HepG2 (cell line): Measurements from ENCODE around the gene ACER3. TPM values are rescaled to one million over a fixed set of nuclear protein-coding genes. Genes with fewer than 3 reads are reported as not detected.

Experiments
- BRCA1 ChIP-seq: sonication (generic); formaldehyde crosslinking; IDR thresholded peaks from 2 replicates; pipeline ENCODE4 v1.4.0; 2020; ENCODE audit warnings: missing genetic modification reagents
- MIER3 ChIP-seq: IDR thresholded peaks from 2 replicates; pipeline ENCODE4 v1.6.1; 2016; ENCODE audit warnings: missing compliant biosample characterization, borderline replicate concordance
- POLR2G ChIP-seq: fragments of 200-400 bp; formaldehyde crosslinking; IDR thresholded peaks from 2 replicates; pipeline ENCODE4 v1.6.1; 2018; ENCODE audit warnings: mild to moderate bottlenecking, low read depth, low read length, moderate library complexity
- ZMAT3 ChIP-seq: sonication (generic); formaldehyde crosslinking; conservative IDR thresholded peaks from 2 replicates; pipeline ENCODE4 v1.7.0; 2021; ENCODE audit warnings: missing genetic modification reagents
- ZNF556 ChIP-seq: sonication (generic); formaldehyde crosslinking; IDR thresholded peaks from 2 replicates; pipeline ENCODE4 v1.4.0; 2020; ENCODE audit warnings: mild to moderate bottlenecking, missing genetic modification reagents, borderline replicate concordance
- ZNF652 ChIP-seq: IDR thresholded peaks from 2 replicates; pipeline ENCODE4 v1.6.1; 2016; ENCODE audit warnings: low read depth, borderline replicate concordance
- ZNF724P ChIP-seq: sonication (generic); formaldehyde crosslinking; IDR thresholded peaks from 2 replicates; pipeline ENCODE4 v1.8.0; 2022; ENCODE audit warnings: missing genetic modification reagents, borderline replicate concordance
- ZNF75D ChIP-seq: sonication (generic); formaldehyde crosslinking; IDR thresholded peaks from 2 replicates; pipeline ENCODE4 v1.8.1; 2023; ENCODE audit warnings: missing genetic modification reagents, mild to moderate bottlenecking, borderline replicate concordance
- ZNF768 ChIP-seq: sonication (generic); formaldehyde crosslinking; IDR thresholded peaks from 2 replicates; pipeline ENCODE4 v1.4.0; 2020; ENCODE audit warnings: missing genetic modification reagents
- ZNF850 ChIP-seq: sonication (generic); formaldehyde crosslinking; conservative IDR thresholded peaks from 2 replicates; pipeline ENCODE4 v1.9.0; 2021; ENCODE audit warnings: mild to moderate bottlenecking, missing genetic modification reagents
- polyA plus RNA-seq, 8 experiments: library from polyadenylated mRNA; depleted of rRNA in 3 of 8; stranded (reverse) in 7 of 8; unstranded in 1 of 8; fragments of >200 nt; fragmentation: Illumina TruSeq in 4 of 8; extraction: Trizol in 4 of 8; gene quantifications; 2 replicates each; pipeline versions ENCODE4 v1.2.1 to v1.2.3, GENCODE V29; 2011 to 2016; ENCODE audit warnings: low read depth in 4 of 8, missing spikeins in 1 of 8, mixed read lengths in 1 of 8; ENCODE audit not compliant: insufficient read depth in 1 of 8
- total RNA-seq, 5 experiments: library from RNA; depleted of rRNA; stranded (reverse); fragments of >200 nt; fragmentation: Illumina TruSeq; extraction: Trizol; gene quantifications; 2 replicates each; pipeline ENCODE4 v1.2.3, GENCODE V29; 2016; ENCODE audit warnings: low read depth in 1 of 5
- TF ChIP-seq, protein P1 (sequence below): sonication (generic); formaldehyde crosslinking; IDR thresholded peaks from 2 replicates; pipeline ENCODE4 v1.5.0; 2020; ENCODE audit warnings: missing genetic modification reagents
- TF ChIP-seq, protein P2 (sequence below): sonication (generic); formaldehyde crosslinking; IDR thresholded peaks from 2 replicates; pipeline ENCODE4 v1.4.0; 2020; ENCODE audit warnings: missing genetic modification reagents, mild to moderate bottlenecking, borderline replicate concordance
- TF ChIP-seq, protein P3 (sequence below): sonication (generic); formaldehyde crosslinking; IDR thresholded peaks from 2 replicates; pipeline ENCODE4 v1.4.0; 2020; ENCODE audit warnings: mild to moderate bottlenecking, missing genetic modification reagents, borderline replicate concordance
- TF ChIP-seq, protein P4 (sequence below): sonication (generic); formaldehyde crosslinking; conservative IDR thresholded peaks from 2 replicates; pipeline ENCODE4 v1.4.0; 2020; ENCODE audit warnings: mild to moderate bottlenecking, missing genetic modification reagents, moderate library complexity
- TF ChIP-seq, protein P5 (sequence below): sonication (generic); formaldehyde crosslinking; IDR thresholded peaks from 2 replicates; pipeline ENCODE4 v1.8.0; 2022; ENCODE audit warnings: mild to moderate bottlenecking, missing genetic modification reagents

The ACER3 gene
- total and polyA plus RNA-seq, 2 of the 13 experiments (the other 11 are each of a cell fraction or from before 2014, with no cell fraction given): 6.0 to 9.8 TPM

DNA sequence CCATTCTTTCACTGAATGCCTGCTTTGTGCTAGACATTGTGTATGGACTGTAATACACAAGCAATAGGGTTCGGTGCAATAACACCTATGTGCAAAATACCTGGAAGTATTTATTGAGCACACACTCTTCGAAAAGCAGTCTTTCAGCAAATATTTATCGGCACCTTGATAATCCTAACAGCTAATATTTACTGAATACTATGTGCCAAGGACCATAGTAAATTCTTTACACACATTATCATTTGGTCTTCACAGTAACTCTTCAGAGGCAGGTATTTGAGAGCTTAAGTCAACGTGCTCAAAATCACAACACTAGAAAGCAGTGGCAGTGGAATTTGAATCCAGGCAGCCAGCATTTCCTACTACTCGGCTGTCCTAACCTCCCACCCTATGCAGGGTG, 175.7 kb downstream of the ACER3 start (continued):
- TF ChIP-seq ZMAT3: no peak
- no peak; the same call in 1 of the 2 replicates for TF ChIP-seq MIER3
- TF ChIP-seq BRCA1: no peak
- no peak for TF ChIP-seq ZNF768 (CRISPR knock-in tag)
- TF ChIP-seq, protein P1, sequence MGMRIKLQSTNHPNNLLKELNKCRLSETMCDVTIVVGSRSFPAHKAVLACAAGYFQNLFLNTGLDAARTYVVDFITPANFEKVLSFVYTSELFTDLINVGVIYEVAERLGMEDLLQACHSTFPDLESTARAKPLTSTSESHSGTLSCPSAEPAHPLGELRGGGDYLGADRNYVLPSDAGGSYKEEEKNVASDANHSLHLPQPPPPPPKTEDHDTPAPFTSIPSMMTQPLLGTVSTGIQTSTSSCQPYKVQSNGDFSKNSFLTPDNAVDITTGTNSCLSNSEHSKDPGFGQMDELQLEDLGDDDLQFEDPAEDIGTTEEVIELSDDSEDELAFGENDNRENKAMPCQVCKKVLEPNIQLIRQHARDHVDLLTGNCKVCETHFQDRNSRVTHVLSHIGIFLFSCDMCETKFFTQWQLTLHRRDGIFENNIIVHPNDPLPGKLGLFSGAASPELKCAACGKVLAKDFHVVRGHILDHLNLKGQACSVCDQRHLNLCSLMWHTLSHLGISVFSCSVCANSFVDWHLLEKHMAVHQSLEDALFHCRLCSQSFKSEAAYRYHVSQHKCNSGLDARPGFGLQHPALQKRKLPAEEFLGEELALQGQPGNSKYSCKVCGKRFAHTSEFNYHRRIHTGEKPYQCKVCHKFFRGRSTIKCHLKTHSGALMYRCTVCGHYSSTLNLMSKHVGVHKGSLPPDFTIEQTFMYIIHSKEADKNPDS (CRISPR knock-in tag): no peak; the same call in 1 of the 2 replicates
- no peak for TF ChIP-seq ZNF724P
- TF ChIP-seq POLR2G: no peak
- TF ChIP-seq, protein P2, sequence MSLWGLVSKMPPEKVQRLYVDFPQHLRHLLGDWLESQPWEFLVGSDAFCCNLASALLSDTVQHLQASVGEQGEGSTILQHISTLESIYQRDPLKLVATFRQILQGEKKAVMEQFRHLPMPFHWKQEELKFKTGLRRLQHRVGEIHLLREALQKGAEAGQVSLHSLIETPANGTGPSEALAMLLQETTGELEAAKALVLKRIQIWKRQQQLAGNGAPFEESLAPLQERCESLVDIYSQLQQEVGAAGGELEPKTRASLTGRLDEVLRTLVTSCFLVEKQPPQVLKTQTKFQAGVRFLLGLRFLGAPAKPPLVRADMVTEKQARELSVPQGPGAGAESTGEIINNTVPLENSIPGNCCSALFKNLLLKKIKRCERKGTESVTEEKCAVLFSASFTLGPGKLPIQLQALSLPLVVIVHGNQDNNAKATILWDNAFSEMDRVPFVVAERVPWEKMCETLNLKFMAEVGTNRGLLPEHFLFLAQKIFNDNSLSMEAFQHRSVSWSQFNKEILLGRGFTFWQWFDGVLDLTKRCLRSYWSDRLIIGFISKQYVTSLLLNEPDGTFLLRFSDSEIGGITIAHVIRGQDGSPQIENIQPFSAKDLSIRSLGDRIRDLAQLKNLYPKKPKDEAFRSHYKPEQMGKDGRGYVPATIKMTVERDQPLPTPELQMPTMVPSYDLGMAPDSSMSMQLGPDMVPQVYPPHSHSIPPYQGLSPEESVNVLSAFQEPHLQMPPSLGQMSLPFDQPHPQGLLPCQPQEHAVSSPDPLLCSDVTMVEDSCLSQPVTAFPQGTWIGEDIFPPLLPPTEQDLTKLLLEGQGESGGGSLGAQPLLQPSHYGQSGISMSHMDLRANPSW (CRISPR knock-in tag): no peak
- TF ChIP-seq, protein P3, sequence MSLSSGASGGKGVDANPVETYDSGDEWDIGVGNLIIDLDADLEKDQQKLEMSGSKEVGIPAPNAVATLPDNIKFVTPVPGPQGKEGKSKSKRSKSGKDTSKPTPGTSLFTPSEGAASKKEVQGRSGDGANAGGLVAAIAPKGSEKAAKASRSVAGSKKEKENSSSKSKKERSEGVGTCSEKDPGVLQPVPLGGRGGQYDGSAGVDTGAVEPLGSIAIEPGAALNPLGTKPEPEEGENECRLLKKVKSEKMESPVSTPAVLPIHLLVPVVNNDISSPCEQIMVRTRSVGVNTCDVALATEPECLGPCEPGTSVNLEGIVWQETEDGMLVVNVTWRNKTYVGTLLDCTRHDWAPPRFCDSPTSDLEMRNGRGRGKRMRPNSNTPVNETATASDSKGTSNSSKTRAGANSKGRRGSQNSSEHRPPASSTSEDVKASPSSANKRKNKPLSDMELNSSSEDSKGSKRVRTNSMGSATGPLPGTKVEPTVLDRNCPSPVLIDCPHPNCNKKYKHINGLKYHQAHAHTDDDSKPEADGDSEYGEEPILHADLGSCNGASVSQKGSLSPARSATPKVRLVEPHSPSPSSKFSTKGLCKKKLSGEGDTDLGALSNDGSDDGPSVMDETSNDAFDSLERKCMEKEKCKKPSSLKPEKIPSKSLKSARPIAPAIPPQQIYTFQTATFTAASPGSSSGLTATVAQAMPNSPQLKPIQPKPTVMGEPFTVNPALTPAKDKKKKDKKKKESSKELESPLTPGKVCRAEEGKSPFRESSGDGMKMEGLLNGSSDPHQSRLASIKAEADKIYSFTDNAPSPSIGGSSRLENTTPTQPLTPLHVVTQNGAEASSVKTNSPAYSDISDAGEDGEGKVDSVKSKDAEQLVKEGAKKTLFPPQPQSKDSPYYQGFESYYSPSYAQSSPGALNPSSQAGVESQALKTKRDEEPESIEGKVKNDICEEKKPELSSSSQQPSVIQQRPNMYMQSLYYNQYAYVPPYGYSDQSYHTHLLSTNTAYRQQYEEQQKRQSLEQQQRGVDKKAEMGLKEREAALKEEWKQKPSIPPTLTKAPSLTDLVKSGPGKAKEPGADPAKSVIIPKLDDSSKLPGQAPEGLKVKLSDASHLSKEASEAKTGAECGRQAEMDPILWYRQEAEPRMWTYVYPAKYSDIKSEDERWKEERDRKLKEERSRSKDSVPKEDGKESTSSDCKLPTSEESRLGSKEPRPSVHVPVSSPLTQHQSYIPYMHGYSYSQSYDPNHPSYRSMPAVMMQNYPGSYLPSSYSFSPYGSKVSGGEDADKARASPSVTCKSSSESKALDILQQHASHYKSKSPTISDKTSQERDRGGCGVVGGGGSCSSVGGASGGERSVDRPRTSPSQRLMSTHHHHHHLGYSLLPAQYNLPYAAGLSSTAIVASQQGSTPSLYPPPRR (CRISPR knock-in tag): peak; percentile 100
- TF ChIP-seq ZNF556 (CRISPR knock-in tag): no peak
- peak; percentile 44; the same call in 1 of the 2 replicates for TF ChIP-seq ZNF652 (CRISPR knock-in tag)
- TF ChIP-seq, protein P4, sequence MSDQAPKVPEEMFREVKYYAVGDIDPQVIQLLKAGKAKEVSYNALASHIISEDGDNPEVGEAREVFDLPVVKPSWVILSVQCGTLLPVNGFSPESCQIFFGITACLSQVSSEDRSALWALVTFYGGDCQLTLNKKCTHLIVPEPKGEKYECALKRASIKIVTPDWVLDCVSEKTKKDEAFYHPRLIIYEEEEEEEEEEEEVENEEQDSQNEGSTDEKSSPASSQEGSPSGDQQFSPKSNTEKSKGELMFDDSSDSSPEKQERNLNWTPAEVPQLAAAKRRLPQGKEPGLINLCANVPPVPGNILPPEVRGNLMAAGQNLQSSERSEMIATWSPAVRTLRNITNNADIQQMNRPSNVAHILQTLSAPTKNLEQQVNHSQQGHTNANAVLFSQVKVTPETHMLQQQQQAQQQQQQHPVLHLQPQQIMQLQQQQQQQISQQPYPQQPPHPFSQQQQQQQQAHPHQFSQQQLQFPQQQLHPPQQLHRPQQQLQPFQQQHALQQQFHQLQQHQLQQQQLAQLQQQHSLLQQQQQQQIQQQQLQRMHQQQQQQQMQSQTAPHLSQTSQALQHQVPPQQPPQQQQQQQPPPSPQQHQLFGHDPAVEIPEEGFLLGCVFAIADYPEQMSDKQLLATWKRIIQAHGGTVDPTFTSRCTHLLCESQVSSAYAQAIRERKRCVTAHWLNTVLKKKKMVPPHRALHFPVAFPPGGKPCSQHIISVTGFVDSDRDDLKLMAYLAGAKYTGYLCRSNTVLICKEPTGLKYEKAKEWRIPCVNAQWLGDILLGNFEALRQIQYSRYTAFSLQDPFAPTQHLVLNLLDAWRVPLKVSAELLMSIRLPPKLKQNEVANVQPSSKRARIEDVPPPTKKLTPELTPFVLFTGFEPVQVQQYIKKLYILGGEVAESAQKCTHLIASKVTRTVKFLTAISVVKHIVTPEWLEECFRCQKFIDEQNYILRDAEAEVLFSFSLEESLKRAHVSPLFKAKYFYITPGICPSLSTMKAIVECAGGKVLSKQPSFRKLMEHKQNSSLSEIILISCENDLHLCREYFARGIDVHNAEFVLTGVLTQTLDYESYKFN: peak; percentile 57
- TF ChIP-seq, protein P5, sequence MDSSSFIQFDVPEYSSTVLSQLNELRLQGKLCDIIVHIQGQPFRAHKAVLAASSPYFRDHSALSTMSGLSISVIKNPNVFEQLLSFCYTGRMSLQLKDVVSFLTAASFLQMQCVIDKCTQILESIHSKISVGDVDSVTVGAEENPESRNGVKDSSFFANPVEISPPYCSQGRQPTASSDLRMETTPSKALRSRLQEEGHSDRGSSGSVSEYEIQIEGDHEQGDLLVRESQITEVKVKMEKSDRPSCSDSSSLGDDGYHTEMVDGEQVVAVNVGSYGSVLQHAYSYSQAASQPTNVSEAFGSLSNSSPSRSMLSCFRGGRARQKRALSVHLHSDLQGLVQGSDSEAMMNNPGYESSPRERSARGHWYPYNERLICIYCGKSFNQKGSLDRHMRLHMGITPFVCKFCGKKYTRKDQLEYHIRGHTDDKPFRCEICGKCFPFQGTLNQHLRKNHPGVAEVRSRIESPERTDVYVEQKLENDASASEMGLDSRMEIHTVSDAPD (CRISPR knock-in tag): 0 out of 2 replicates have a peak, but pooled peaks have one; percentile 22
- TF ChIP-seq ZNF75D (CRISPR knock-in tag): no peak
- no peak for TF ChIP-seq ZNF850 (CRISPR knock-in tag)
